Measurements from ENCODE around the gene SCT.

DNA sequence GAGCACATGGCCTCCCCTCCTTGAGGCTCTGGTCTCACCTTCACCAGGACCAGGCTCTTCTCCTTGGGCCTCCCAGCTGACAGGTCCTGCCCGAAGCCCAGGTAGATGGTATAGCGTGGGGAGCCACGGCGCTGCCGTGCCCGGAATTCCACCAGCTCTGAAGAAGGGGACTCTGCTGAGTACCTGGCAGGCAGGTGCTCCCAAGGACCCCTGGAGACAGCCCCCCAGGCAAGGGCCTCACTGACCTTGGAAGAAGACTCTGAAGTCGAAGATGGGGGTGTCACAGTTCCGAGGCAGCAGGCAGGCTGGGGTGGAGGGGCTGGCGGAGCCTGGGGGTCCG lies 14.1 kb downstream of the SCT start:
- TF ChIP-seq, protein P1, sequence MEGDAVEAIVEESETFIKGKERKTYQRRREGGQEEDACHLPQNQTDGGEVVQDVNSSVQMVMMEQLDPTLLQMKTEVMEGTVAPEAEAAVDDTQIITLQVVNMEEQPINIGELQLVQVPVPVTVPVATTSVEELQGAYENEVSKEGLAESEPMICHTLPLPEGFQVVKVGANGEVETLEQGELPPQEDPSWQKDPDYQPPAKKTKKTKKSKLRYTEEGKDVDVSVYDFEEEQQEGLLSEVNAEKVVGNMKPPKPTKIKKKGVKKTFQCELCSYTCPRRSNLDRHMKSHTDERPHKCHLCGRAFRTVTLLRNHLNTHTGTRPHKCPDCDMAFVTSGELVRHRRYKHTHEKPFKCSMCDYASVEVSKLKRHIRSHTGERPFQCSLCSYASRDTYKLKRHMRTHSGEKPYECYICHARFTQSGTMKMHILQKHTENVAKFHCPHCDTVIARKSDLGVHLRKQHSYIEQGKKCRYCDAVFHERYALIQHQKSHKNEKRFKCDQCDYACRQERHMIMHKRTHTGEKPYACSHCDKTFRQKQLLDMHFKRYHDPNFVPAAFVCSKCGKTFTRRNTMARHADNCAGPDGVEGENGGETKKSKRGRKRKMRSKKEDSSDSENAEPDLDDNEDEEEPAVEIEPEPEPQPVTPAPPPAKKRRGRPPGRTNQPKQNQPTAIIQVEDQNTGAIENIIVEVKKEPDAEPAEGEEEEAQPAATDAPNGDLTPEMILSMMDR (IDR thresholded peaks at IDR 0.05; ENCODE audit: insufficient read depth, low read length): no peak
- TF ChIP-seq, protein P2, sequence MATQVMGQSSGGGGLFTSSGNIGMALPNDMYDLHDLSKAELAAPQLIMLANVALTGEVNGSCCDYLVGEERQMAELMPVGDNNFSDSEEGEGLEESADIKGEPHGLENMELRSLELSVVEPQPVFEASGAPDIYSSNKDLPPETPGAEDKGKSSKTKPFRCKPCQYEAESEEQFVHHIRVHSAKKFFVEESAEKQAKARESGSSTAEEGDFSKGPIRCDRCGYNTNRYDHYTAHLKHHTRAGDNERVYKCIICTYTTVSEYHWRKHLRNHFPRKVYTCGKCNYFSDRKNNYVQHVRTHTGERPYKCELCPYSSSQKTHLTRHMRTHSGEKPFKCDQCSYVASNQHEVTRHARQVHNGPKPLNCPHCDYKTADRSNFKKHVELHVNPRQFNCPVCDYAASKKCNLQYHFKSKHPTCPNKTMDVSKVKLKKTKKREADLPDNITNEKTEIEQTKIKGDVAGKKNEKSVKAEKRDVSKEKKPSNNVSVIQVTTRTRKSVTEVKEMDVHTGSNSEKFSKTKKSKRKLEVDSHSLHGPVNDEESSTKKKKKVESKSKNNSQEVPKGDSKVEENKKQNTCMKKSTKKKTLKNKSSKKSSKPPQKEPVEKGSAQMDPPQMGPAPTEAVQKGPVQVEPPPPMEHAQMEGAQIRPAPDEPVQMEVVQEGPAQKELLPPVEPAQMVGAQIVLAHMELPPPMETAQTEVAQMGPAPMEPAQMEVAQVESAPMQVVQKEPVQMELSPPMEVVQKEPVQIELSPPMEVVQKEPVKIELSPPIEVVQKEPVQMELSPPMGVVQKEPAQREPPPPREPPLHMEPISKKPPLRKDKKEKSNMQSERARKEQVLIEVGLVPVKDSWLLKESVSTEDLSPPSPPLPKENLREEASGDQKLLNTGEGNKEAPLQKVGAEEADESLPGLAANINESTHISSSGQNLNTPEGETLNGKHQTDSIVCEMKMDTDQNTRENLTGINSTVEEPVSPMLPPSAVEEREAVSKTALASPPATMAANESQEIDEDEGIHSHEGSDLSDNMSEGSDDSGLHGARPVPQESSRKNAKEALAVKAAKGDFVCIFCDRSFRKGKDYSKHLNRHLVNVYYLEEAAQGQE (IDR thresholded peaks at IDR 0.05; ENCODE audit: insufficient replicate concordance, low read depth): no peak
- TF ChIP-seq POLR2AphosphoS5 (IDR thresholded peaks at IDR 0.05; ENCODE audit: low read depth) (no peak), GABPA (IDR thresholded peaks at IDR 0.05; ENCODE audit: low read depth) (no peak)
